ENCODE results near the gene NKX2-3. TPM values are rescaled to one million over a fixed set of nuclear protein-coding genes. Genes with fewer than 3 reads are reported as not detected.
A peak's percentile ranks its signal among the peaks of the same experiment; 100 is the strongest.

NKX2-3 gene
- total and polyA plus RNA-seq, 3 experiments from 2014 or later: not detected

DNA sequence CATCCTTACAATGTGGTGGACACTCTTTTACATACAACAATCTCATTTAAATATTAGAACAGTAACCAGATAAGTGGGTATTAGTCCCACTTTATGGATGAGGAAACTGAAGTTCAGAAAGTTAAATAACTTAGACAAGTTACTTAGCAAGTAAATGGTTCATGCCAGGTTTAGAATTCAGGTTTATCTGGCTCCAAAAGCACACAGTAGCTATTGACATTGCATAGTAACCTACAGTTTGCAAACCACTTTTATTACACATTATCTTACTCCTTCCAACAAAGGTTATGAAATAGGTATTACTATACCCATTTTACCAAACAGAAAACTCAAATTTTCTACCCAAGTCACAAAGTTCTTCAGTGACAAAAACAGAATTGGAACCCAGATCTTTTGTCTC is 19.7 kb upstream of the NKX2-3 start:
- Mint-ChIP-seq H3K36me3 (peaks cover 0 to 2% (median 0%) of the 10 kb centered on the region in 3 donors), H3K27ac (no peak overlapping the region), H3K4me3 (no peak overlapping the region), H3K27me3 (peaks cover 18 to 60% of the 10 kb centered on the region in 2 donors), H3K9me3 (peaks cover 0 to 4% (median 0%) of the 10 kb centered on the region in 5 donors), H3K4me1 (no peaks in the 10 kb centered on the region)
- ChIA-PET POLR2A (no interaction called here), CTCF (no interaction called here)
- H3K4me1 ChIP-seq (ENCODE audit: insufficient read depth, low read length): no peaks in the 10 kb centered on the region
- no peaks in the 10 kb centered on the region for H3K27me3 ChIP-seq (ENCODE audit: insufficient read depth, low read length, poor library complexity, severe bottlenecking)
- H3K4me3 ChIP-seq (ENCODE audit: low read length): no peak overlapping the region
- no peak for DNase-seq
- H3K9me3 ChIP-seq (ENCODE audit: low read length): no peaks in the 10 kb centered on the region
- H3K27ac ChIP-seq (ENCODE audit: low read depth, low read length): no peak overlapping the region
- no peaks in the 10 kb centered on the region for H3K36me3 ChIP-seq (ENCODE audit: insufficient read depth, low read length)

- Mint-ChIP-seq H3K9me3 (no peaks in the 10 kb centered on the region), H3K4me3 (no peak overlapping the region), H3K4me1 (peaks cover 5 to 11% (median 8%) of the 10 kb centered on the region in 3 donors), H3K27me3 (peaks cover 55 to 66% of the 10 kb centered on the region in 2 donors), H3K36me3 (peaks cover 0 to 3% (median 2%) of the 10 kb centered on the region in 3 donors), H3K27ac (no peak overlapping the region)
- ChIA-PET POLR2A (no interaction called here), CTCF (no interaction called here)
- no peaks in the 10 kb centered on the region for H3K4me1 ChIP-seq (ENCODE audit: insufficient read depth, low read length)
- no peak overlapping the region for H3K4me3 ChIP-seq (ENCODE audit: low read length)
- no peak for DNase-seq
- no peak overlapping the region for H3K27ac ChIP-seq (ENCODE audit: low read depth, low read length)
- H3K9me3 ChIP-seq (ENCODE audit: low read length): no peaks in the 10 kb centered on the region
- no peaks in the 10 kb centered on the region for H3K36me3 ChIP-seq (ENCODE audit: insufficient read depth, low read length)
- H3K27me3 ChIP-seq (ENCODE audit: insufficient read depth, low read length, poor library complexity, severe bottlenecking): peaks cover 13% of the 10 kb centered on the region
Measured at GRCh38 chr10:99519690-99520039, 13.1 kb upstream of the NKX2-3 start.

GRCh38 chr10:99520040-99520846 is 12.5 kb upstream of the NKX2-3 start:
- CTCF ChIA-PET: no interaction called here
- POLR2A ChIA-PET: no interaction called here

DNA sequence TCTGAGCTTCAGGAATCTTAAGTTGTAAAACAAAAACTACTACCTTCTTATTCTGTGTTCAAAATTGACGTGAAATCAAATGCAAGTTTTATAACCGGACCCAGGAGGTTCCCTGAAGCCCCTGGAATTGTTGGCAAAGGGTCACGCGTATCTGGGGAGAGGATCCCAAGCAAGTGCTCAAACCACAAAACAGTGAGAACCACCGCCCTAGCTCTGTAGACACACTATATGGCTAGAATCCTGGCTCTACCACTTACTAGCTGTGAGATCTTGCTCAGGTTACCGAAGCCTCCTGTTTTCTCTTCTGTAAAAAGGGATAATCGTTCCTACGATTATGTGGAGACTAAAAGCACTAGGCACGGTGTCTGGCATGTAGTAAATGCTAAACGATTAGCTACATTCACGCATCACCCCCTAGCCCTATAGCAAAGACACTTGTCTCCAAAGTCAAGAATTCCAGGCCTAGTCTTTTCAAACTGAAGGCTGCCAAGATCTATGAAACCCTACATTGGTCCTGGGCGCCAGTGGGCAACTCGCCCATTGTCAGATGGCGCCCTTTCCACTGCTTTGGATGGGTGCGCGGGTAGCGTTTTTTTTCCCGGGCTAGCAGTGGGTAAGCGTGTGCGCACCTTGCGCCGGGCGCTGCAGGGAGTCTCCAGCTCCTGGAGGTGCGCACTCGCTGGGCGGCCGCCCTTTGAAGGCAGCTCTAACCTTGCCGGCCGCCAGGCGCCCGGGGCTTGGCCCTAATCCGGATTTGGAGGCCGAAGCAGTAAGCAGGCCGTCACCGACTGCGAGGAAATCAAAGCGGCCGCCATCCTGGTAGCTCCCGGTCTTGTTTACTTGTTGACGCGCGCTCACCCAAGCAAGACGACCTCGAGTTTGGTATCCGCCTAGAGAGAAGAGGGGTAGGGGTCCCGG is 11.6 kb upstream of the NKX2-3 start:
- H3K27ac ChIP-seq (ENCODE audit: low read depth, low read length): no peak overlapping the region
- no peak for DNase-seq
- POLR2A ChIA-PET: no interaction called here
- H3K9me3 ChIP-seq (ENCODE audit: low read length): no peaks in the 10 kb centered on the region
- no peak overlapping the region for H3K27ac Mint-ChIP-seq
- no peak overlapping the region for H3K4me3 Mint-ChIP-seq
- peaks cover 13% of the 10 kb centered on the region for H3K27me3 ChIP-seq (ENCODE audit: insufficient read depth, low read length, poor library complexity, severe bottlenecking)
- H3K4me1 Mint-ChIP-seq: peaks cover 5 to 11% (median 8%) of the 10 kb centered on the region in 3 donors
- peaks cover 0 to 3% (median 2%) of the 10 kb centered on the region in 3 donors for H3K36me3 Mint-ChIP-seq
- CTCF ChIA-PET: no interaction called here
- H3K36me3 ChIP-seq (ENCODE audit: insufficient read depth, low read length): no peaks in the 10 kb centered on the region
- H3K4me1 ChIP-seq (ENCODE audit: insufficient read depth, low read length): no peaks in the 10 kb centered on the region
- H3K9me3 Mint-ChIP-seq: peaks cover 0 to 2% (median 0%) of the 10 kb centered on the region in 5 donors
- no peak overlapping the region for H3K4me3 ChIP-seq (ENCODE audit: low read length)
- H3K27me3 Mint-ChIP-seq: peaks cover 58 to 76% of the 10 kb centered on the region in 2 donors

More at GRCh38 chr10:99520040-99520846, 12.5 kb upstream of the NKX2-3 start:
- Mint-ChIP-seq H3K9me3 (no peaks in the 10 kb centered on the region), H3K4me1 (peaks cover 5 to 11% (median 8%) of the 10 kb centered on the region in 3 donors), H3K4me3 (no peak overlapping the region), H3K27ac (no peak overlapping the region), H3K27me3 (peaks cover 55 to 72% of the 10 kb centered on the region in 2 donors), H3K36me3 (peaks cover 0 to 3% (median 2%) of the 10 kb centered on the region in 3 donors)
- Histone ChIP-seq H3K27me3 (ENCODE audit: insufficient read depth, low read length, poor library complexity, severe bottlenecking) (peaks cover 13% of the 10 kb centered on the region), H3K27ac (ENCODE audit: low read depth, low read length) (no peak overlapping the region), H3K9me3 (ENCODE audit: low read length) (no peaks in the 10 kb centered on the region), H3K36me3 (ENCODE audit: insufficient read depth, low read length) (no peaks in the 10 kb centered on the region), H3K4me1 (ENCODE audit: insufficient read depth, low read length) (no peaks in the 10 kb centered on the region), H3K4me3 (ENCODE audit: low read length) (no peak overlapping the region)
- no peak for DNase-seq

GRCh38 chr10:99521765-99522469 is 10.8 kb upstream of the NKX2-3 start:
- POLR2A ChIA-PET: no interaction called here
- no peak overlapping the region for H3K4me3 Mint-ChIP-seq
- CTCF ChIA-PET: no interaction called here

GRCh38 chr10:99522470-99523250 is 10.1 kb upstream of the NKX2-3 start:
- ChIA-PET CTCF (no interaction called here), POLR2A (no interaction called here)
- Histone ChIP-seq H3K4me3 (ENCODE audit: low read length) (no peak overlapping the region), H3K36me3 (ENCODE audit: insufficient read depth, low read length) (no peaks in the 10 kb centered on the region), H3K27me3 (ENCODE audit: insufficient read depth, low read length, poor library complexity, severe bottlenecking) (peaks cover 13% of the 10 kb centered on the region), H3K4me1 (ENCODE audit: insufficient read depth, low read length) (no peaks in the 10 kb centered on the region), H3K9me3 (ENCODE audit: low read length) (no peaks in the 10 kb centered on the region), H3K27ac (ENCODE audit: low read depth, low read length) (no peak overlapping the region)
- no peak for DNase-seq
- Mint-ChIP-seq H3K4me3 (peak overlapping the region in 2 of 7 donors; percentile 62 to 65), H3K27ac (peak overlapping the region in 1 of 8 donors; percentile 20), H3K9me3 (peaks cover 0 to 2% (median 0%) of the 10 kb centered on the region in 5 donors), H3K27me3 (peaks cover 58 to 75% of the 10 kb centered on the region in 2 donors), H3K4me1 (peaks cover 5 to 11% (median 8%) of the 10 kb centered on the region in 3 donors), H3K36me3 (peaks cover 0 to 3% (median 0%) of the 10 kb centered on the region in 3 donors)

More at GRCh38 chr10:99521765-99522469, 10.8 kb upstream of the NKX2-3 start:
- Mint-ChIP-seq H3K27me3 (peaks cover 58 to 79% of the 10 kb centered on the region in 2 donors), H3K9me3 (peaks cover 0 to 2% (median 0%) of the 10 kb centered on the region in 5 donors), H3K36me3 (peaks cover 0 to 3% (median 0%) of the 10 kb centered on the region in 3 donors), H3K27ac (no peak overlapping the region), H3K4me1 (peaks cover 5 to 11% (median 8%) of the 10 kb centered on the region in 3 donors)
- no peak overlapping the region for H3K27ac ChIP-seq (ENCODE audit: low read depth, low read length)
- no peaks in the 10 kb centered on the region for H3K9me3 ChIP-seq (ENCODE audit: low read length)
- H3K4me3 ChIP-seq (ENCODE audit: low read length): no peak overlapping the region
- no peaks in the 10 kb centered on the region for H3K4me1 ChIP-seq (ENCODE audit: insufficient read depth, low read length)
- DNase-seq: no peak
- no peaks in the 10 kb centered on the region for H3K36me3 ChIP-seq (ENCODE audit: insufficient read depth, low read length)
- H3K27me3 ChIP-seq (ENCODE audit: insufficient read depth, low read length, poor library complexity, severe bottlenecking): peaks cover 13% of the 10 kb centered on the region

DNA sequence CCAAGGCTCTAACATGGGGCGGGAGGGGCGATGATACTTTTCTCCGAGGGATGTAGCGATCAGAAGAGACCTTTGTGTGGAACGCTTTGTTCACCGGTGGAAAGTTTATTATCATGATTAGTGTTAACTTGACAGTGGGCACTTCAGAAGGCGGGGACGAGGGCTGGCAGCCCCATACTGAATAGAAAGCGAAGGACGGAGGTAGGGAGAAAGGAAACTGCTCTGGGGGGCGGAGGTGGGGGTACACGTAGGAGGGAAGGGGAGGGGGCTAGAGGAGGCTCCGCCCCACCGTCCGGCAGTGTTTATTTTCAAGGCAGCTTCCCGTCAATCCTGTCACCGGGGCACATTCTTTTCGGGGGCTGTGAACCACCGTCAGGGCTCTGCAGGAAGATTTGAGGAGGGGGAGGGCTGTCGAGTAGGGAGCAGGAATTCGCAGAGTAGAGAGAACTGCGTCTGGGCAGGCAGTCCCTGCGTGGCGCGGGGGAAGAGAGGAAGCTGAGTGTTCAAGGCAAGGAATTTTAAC is 9.4 kb upstream of the NKX2-3 start:
- ChIA-PET POLR2A (no interaction called here), CTCF (no interaction called here)
- Histone ChIP-seq H3K27me3 (ENCODE audit: insufficient read depth, low read length, poor library complexity, severe bottlenecking) (peaks cover 17% of the 10 kb centered on the region), H3K36me3 (ENCODE audit: insufficient read depth, low read length) (no peaks in the 10 kb centered on the region), H3K27ac (ENCODE audit: low read depth, low read length) (no peak overlapping the region), H3K4me1 (ENCODE audit: insufficient read depth, low read length) (no peaks in the 10 kb centered on the region), H3K4me3 (ENCODE audit: low read length) (no peak overlapping the region), H3K9me3 (ENCODE audit: low read length) (no peaks in the 10 kb centered on the region)
- Mint-ChIP-seq H3K27me3 (peaks cover 58 to 76% of the 10 kb centered on the region in 2 donors), H3K36me3 (peaks cover 0 to 3% (median 0%) of the 10 kb centered on the region in 3 donors), H3K9me3 (peaks cover 0 to 5% (median 0%) of the 10 kb centered on the region in 5 donors), H3K27ac (peak overlapping the region in 1 of 8 donors; percentile 20), H3K4me1 (peaks cover 6 to 17% (median 9%) of the 10 kb centered on the region in 3 donors), H3K4me3 (peak overlapping the region in 6 of 7 donors; percentile 33 to 74 (median 62))
- no peak for DNase-seq

Measured in CD8-positive, alpha-beta memory T cell (primary cell).